ENCODE results near the gene C2orf74.

DNA sequence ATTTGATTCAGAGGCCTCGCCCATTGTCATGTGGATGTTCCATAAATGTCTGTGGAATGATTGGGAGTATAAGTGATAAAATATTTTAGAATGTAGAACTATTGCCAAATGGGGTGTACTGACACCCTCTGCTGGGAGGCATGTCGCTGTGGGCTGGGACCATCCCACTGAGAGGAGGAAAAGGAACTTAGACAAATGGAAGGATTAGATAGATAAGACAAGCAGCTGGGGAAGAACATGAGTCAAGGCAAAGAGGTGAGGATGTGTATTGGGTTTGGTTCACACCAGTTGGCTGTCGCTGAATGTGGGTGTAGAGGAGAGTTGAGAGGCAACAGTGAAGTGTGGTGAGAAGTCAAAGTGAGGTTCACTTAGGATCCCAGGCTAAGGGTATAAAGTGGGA is 4.0 kb downstream of the C2orf74 start:
- TF ChIP-seq, protein P1, sequence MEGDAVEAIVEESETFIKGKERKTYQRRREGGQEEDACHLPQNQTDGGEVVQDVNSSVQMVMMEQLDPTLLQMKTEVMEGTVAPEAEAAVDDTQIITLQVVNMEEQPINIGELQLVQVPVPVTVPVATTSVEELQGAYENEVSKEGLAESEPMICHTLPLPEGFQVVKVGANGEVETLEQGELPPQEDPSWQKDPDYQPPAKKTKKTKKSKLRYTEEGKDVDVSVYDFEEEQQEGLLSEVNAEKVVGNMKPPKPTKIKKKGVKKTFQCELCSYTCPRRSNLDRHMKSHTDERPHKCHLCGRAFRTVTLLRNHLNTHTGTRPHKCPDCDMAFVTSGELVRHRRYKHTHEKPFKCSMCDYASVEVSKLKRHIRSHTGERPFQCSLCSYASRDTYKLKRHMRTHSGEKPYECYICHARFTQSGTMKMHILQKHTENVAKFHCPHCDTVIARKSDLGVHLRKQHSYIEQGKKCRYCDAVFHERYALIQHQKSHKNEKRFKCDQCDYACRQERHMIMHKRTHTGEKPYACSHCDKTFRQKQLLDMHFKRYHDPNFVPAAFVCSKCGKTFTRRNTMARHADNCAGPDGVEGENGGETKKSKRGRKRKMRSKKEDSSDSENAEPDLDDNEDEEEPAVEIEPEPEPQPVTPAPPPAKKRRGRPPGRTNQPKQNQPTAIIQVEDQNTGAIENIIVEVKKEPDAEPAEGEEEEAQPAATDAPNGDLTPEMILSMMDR (conservative IDR thresholded peaks at IDR 0.05; ENCODE audit: low read length) = no peak
- TF ChIP-seq EZH2phosphoT487 (IDR thresholded peaks at IDR 0.05; ENCODE audit: borderline replicate concordance) = no peak
